Activated B cell treated with CpG ODN at 0.5 μM for 24 hours (primary cell): ENCODE results near the gene CAMK4. TPM values are rescaled to one million over a fixed set of nuclear protein-coding genes. Genes with fewer than 3 reads are reported as not detected.

ENCODE experiments used
- ATAC-seq: fragments of 200-7000 bp; cut with Tn5 transposase; one replicate; pipeline ENCODE4 v1.10.0; 2021; ENCODE audit warnings: low read depth, mild to moderate bottlenecking, moderate library complexity
- CTCF ChIA-PET: fragments of 350-600 bp; sonication (Branson Sonifier 250); formaldehyde crosslinking; loops from one replicate; lab custom pipeline; 2021; ENCODE audit warnings: antibody characterized with exemption; lab: Charles Lee
- POLR2A ChIA-PET: fragments of 350-600 bp; sonication (Branson Sonifier 250); formaldehyde crosslinking; loops from one replicate; lab custom pipeline; 2021; ENCODE audit warnings: antibody characterized with exemption; lab: Charles Lee
- DNase-seq: peaks from one replicate; pipeline ENCODE4 v3.0.0; 2022
- H3K27ac Mint-ChIP-seq: one replicate; pipeline ENCODE4 v1.8.0; 2020; ENCODE audit warnings: mixed read lengths
- H3K27me3 Mint-ChIP-seq: one replicate; pipeline ENCODE4 v1.8.0; 2021; ENCODE audit warnings: mixed read lengths
- H3K36me3 Mint-ChIP-seq: one replicate; pipeline ENCODE4 v1.8.0; 2021; ENCODE audit warnings: low read depth, mixed read lengths
- H3K4me1 Mint-ChIP-seq: one replicate; pipeline ENCODE4 v1.8.0; 2021; ENCODE audit warnings: mixed read lengths
- H3K4me3 Mint-ChIP-seq: one replicate; pipeline ENCODE4 v1.8.0; 2020; ENCODE audit warnings: mild to moderate bottlenecking, mixed read lengths
- H3K9me3 Mint-ChIP-seq: one replicate; pipeline ENCODE4 v1.8.0; 2020; ENCODE audit warnings: mixed read lengths
- intact Hi-C: fragments of 100-400 bp; cut with micrococcal nuclease; formaldehyde crosslinking; loops from one replicate; pipeline ENCODE4 v1.15.1; 2024
- total RNA-seq: library from RNA; stranded (reverse); gene quantifications from 2 replicates; pipeline ENCODE4 v1.2.3, GENCODE V29; 2022
- TF ChIP-seq, protein P1 (sequence below): fragments of 200-600 bp; IDR thresholded peaks from one replicate; pipeline ENCODE4 v1.8.0; 2022; ENCODE audit warnings: antibody characterized with exemption, mild to moderate bottlenecking

CAMK4 gene
- total RNA-seq, 1 donor from 2014 or later = 6.3 TPM

GRCh38 chr5:111366388-111366787 lies 142.2 kb downstream of the CAMK4 start:
- DNase-seq (no peak), ATAC-seq (no peak)
- no peak overlapping the region for H3K4me3 Mint-ChIP-seq
- H3K9me3 Mint-ChIP-seq = peaks cover 2% of the 10 kb centered on the region
- no peaks in the 10 kb centered on the region for H3K4me1 Mint-ChIP-seq
- intact Hi-C loops = no loop called here
- H3K27me3 Mint-ChIP-seq = no peaks in the 10 kb centered on the region
- H3K27ac Mint-ChIP-seq = no peak overlapping the region
- CTCF ChIA-PET = no interaction called here
- no peaks in the 10 kb centered on the region for H3K36me3 Mint-ChIP-seq
- TF ChIP-seq, protein P1, sequence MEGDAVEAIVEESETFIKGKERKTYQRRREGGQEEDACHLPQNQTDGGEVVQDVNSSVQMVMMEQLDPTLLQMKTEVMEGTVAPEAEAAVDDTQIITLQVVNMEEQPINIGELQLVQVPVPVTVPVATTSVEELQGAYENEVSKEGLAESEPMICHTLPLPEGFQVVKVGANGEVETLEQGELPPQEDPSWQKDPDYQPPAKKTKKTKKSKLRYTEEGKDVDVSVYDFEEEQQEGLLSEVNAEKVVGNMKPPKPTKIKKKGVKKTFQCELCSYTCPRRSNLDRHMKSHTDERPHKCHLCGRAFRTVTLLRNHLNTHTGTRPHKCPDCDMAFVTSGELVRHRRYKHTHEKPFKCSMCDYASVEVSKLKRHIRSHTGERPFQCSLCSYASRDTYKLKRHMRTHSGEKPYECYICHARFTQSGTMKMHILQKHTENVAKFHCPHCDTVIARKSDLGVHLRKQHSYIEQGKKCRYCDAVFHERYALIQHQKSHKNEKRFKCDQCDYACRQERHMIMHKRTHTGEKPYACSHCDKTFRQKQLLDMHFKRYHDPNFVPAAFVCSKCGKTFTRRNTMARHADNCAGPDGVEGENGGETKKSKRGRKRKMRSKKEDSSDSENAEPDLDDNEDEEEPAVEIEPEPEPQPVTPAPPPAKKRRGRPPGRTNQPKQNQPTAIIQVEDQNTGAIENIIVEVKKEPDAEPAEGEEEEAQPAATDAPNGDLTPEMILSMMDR = no peak
- POLR2A ChIA-PET = no interaction called here

DNA sequence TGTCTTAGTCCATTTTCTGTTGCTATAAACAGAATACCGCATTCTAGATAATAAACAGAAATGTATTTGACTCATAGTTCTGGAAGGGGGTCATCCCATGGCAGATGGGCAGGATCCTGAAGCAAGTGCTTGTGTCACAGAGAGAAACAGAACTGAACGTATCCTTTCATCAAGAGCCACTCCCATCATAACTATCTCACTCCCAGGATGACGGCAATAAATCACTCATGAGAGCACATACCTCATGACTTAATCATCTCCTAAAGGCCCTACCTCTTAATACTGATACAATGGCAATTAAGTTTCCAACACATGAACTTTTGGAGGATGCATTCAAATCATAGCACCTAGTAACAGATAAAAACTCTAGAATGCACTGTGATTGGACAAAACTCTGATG lies 142.9 kb downstream of the CAMK4 start:
- H3K9me3 Mint-ChIP-seq = peaks cover 2% of the 10 kb centered on the region
- intact Hi-C loops = no loop called here
- ATAC-seq (no peak), DNase-seq (no peak)
- no peaks in the 10 kb centered on the region for H3K36me3 Mint-ChIP-seq
- no peak overlapping the region for H3K4me3 Mint-ChIP-seq
- H3K27ac Mint-ChIP-seq = no peak overlapping the region
- ChIA-PET CTCF (no interaction called here), POLR2A (no interaction called here)
- TF ChIP-seq, protein P1 = no peak
- no peaks in the 10 kb centered on the region for H3K4me1 Mint-ChIP-seq
- H3K27me3 Mint-ChIP-seq = no peaks in the 10 kb centered on the region

DNA sequence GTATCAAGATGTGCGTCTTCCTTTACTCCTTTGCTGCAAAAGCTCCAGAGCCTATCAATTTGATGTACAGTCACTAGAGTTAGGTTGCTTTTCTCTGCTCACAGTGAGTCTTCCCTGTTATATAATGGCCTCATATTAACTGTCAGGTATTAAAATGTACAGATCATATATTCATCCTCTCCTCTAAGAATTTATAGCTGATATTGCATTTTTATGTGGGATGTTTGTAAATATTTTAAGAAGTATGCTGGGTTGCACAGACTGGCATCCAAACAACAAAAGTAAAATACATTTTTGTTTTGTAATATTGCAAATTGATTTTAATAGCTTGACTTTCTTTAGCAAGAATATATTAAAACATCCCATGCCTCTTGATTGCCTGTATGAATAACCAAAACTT lies 148.6 kb downstream of the CAMK4 start:
- no peaks in the 10 kb centered on the region for H3K4me1 Mint-ChIP-seq
- ChIA-PET CTCF (no interaction called here), POLR2A (no interaction called here)
- H3K27ac Mint-ChIP-seq = no peak overlapping the region
- no peak overlapping the region for H3K4me3 Mint-ChIP-seq
- DNase-seq (no peak), ATAC-seq (no peak)
- no peaks in the 10 kb centered on the region for H3K36me3 Mint-ChIP-seq
- TF ChIP-seq, protein P1 = no peak
- intact Hi-C loops = no loop called here
- peaks cover 2% of the 10 kb centered on the region for H3K9me3 Mint-ChIP-seq
- H3K27me3 Mint-ChIP-seq = no peaks in the 10 kb centered on the region

DNA sequence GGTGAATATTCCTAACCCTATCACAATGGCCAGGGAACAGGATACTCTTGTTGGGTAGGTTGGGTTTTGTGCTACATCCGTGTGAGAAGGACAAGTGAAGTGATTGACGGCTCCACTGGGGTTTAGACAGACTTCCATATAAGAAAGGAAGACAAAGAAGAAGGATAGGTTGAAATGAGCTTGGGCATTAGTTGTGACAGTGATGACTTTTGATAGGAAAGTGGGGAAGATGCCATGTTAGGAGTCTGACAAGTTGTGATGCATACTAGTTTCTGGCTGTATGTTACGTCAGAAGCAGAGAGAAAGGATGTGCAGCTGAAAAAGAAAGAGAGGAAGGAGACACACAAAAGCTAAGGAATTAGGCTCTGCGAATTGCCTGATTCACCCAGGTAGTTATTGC lies 150.2 kb downstream of the CAMK4 start:
- no peak overlapping the region for H3K4me3 Mint-ChIP-seq
- ChIA-PET CTCF (no interaction called here), POLR2A (no interaction called here)
- no peak overlapping the region for H3K27ac Mint-ChIP-seq
- TF ChIP-seq, protein P1 = no peak
- no peak for DNase-seq
- intact Hi-C loops = no loop called here
- no peak for ATAC-seq
- peaks cover 2% of the 10 kb centered on the region for H3K9me3 Mint-ChIP-seq
- H3K4me1 Mint-ChIP-seq = no peaks in the 10 kb centered on the region
- no peaks in the 10 kb centered on the region for H3K36me3 Mint-ChIP-seq
- no peaks in the 10 kb centered on the region for H3K27me3 Mint-ChIP-seq

GRCh38 chr5:111375645-111376044 lies 151.5 kb downstream of the CAMK4 start:
- Mint-ChIP-seq H3K36me3 (no peaks in the 10 kb centered on the region), H3K27me3 (no peaks in the 10 kb centered on the region), H3K9me3 (peaks cover 2% of the 10 kb centered on the region), H3K27ac (no peak overlapping the region), H3K4me3 (no peak overlapping the region), H3K4me1 (no peaks in the 10 kb centered on the region)
- intact Hi-C loops = no loop called here
- DNase-seq (no peak), ATAC-seq (no peak)
- ChIA-PET POLR2A (no interaction called here), CTCF (no interaction called here)
- TF ChIP-seq, protein P1 = no peak
